Breast epithelium (tissue), 3 donors: ENCODE data around the gene NR2F1-AS1.

Experiments used
- CTCF ChIP-seq, 3 donors: fragments of 450-650 bp; IDR thresholded peaks; one replicate each; pipeline ENCODE4 v1.5.1; 2016 to 2017; ENCODE audit warnings: antibody characterized with exemption in 3 of 3, mild to moderate bottlenecking in 3 of 3, moderate library complexity in 3 of 3
- POLR2A ChIP-seq: fragments of 450-650 bp; IDR thresholded peaks from one replicate; pipeline ENCODE4 v1.6.1; 2016; ENCODE audit warnings: antibody characterized with exemption, mild to moderate bottlenecking, moderate library complexity

GRCh38 chr5:93575461-93576414 is 5.3 kb downstream of the NR2F1-AS1 start:
- TF ChIP-seq CTCF (IDR thresholded peaks at IDR 0.05) (no peak), POLR2A (no peak)
